Neural progenitor cell (in vitro differentiated cells): ENCODE results near the gene CLSTN2.

Source experiments
- CTCF ChIP-seq: fragments of 200-600 bp; sonication (generic); IDR thresholded peaks from 2 replicates; pipeline ENCODE4 v1.5.1; 2017; ENCODE audit warnings: antibody characterized with exemption, mild to moderate bottlenecking
- EZH2 ChIP-seq: fragments of 200-600 bp; sonication (generic); IDR thresholded peaks from 2 replicates; pipeline ENCODE4 v1.6.1; 2017; ENCODE audit warnings: antibody characterized with exemption, mild to moderate bottlenecking, moderate library complexity

GRCh38 chr3:140292684-140293083 is 357.7 kb downstream of the CLSTN2 start:
- no peak for TF ChIP-seq CTCF
- no peak for TF ChIP-seq EZH2
